ENCODE measurements around the gene TRAF1. TPM values are rescaled to one million over a fixed set of nuclear protein-coding genes. Genes with fewer than 3 reads are reported as not detected.

Gene TRAF1
- total and polyA plus RNA-seq, 4 donors = 0.38 to 2.6 (median 0.71) TPM

GRCh38 chr9:120919843-120920805 is 6.5 kb downstream of the TRAF1 start:
- no peak for DNase-seq (ENCODE audit: low spot score)
- no peaks in the 10 kb centered on the region for H3K9me3 ChIP-seq (ENCODE audit: control insufficient read depth in 4 of 4, low read length in 3 of 4)
- H3K27me3 ChIP-seq (ENCODE audit: control insufficient read depth in 4 of 4, insufficient read depth in 4 of 4, low read length in 3 of 4) = no peaks in the 10 kb centered on the region
- 77% methylated on average over 6 of the region's 6 CpGs for WGBS
- no peak overlapping the region for H3K9ac ChIP-seq (ENCODE audit: low read depth in 1 of 2, low read length in 2 of 2)
- H3K27ac ChIP-seq (ENCODE audit: low read depth in 1 of 2, low read length in 2 of 2) = peak overlapping the region; percentile 9 to 36
- TF ChIP-seq ZBTB33 (IDR thresholded peaks at IDR 0.05) = no peak
- TF ChIP-seq YY1 (IDR thresholded peaks at IDR 0.05) = peak; percentile 77
- TF ChIP-seq TAF1 (conservative IDR thresholded peaks at IDR 0.05) = no peak
- peak; percentile 35 for TF ChIP-seq FOXA1 (IDR thresholded peaks at IDR 0.05)
- no peak for TF ChIP-seq FOXA2 (IDR thresholded peaks at IDR 0.05)
- peak; percentile 67 for TF ChIP-seq SP1 (IDR thresholded peaks at IDR 0.05)
- peak; percentile 90 for TF ChIP-seq ATF3 (IDR thresholded peaks at IDR 0.05)
- TF ChIP-seq RXRA (IDR thresholded peaks at IDR 0.05) = peak; percentile 95 to 97
- peak; percentile 45 to 54 for TF ChIP-seq HNF4A (conservative IDR thresholded peaks at IDR 0.05)
- TF ChIP-seq, protein P1, sequence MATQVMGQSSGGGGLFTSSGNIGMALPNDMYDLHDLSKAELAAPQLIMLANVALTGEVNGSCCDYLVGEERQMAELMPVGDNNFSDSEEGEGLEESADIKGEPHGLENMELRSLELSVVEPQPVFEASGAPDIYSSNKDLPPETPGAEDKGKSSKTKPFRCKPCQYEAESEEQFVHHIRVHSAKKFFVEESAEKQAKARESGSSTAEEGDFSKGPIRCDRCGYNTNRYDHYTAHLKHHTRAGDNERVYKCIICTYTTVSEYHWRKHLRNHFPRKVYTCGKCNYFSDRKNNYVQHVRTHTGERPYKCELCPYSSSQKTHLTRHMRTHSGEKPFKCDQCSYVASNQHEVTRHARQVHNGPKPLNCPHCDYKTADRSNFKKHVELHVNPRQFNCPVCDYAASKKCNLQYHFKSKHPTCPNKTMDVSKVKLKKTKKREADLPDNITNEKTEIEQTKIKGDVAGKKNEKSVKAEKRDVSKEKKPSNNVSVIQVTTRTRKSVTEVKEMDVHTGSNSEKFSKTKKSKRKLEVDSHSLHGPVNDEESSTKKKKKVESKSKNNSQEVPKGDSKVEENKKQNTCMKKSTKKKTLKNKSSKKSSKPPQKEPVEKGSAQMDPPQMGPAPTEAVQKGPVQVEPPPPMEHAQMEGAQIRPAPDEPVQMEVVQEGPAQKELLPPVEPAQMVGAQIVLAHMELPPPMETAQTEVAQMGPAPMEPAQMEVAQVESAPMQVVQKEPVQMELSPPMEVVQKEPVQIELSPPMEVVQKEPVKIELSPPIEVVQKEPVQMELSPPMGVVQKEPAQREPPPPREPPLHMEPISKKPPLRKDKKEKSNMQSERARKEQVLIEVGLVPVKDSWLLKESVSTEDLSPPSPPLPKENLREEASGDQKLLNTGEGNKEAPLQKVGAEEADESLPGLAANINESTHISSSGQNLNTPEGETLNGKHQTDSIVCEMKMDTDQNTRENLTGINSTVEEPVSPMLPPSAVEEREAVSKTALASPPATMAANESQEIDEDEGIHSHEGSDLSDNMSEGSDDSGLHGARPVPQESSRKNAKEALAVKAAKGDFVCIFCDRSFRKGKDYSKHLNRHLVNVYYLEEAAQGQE (IDR thresholded peaks at IDR 0.05) = peak; percentile 14
- TF ChIP-seq GABPA (IDR thresholded peaks at IDR 0.05 in 1 of 2, conservative IDR thresholded peaks at IDR 0.05 in 1 of 2) = no peak
- no peak overlapping the region for H3K4me3 ChIP-seq (ENCODE audit: low read depth in 1 of 3, low read length in 3 of 3)
- peaks cover 0 to 10% (median 0%) of the 10 kb centered on the region in 4 donors for H3K4me1 ChIP-seq (ENCODE audit: control insufficient read depth in 4 of 4, insufficient read depth in 4 of 4, low read length in 3 of 4)
- H3K36me3 ChIP-seq (ENCODE audit: control insufficient read depth in 4 of 4, insufficient read depth in 3 of 4, low read depth in 1 of 4, low read length in 3 of 4) = no peaks in the 10 kb centered on the region

- Histone ChIP-seq H3K4me1 (ENCODE audit: control insufficient read depth in 4 of 4, insufficient read depth in 4 of 4, low read length in 3 of 4) (peaks cover 0 to 10% (median 0%) of the 10 kb centered on the region in 4 donors), H3K9ac (ENCODE audit: low read depth in 1 of 2, low read length in 2 of 2) (no peak overlapping the region), H3K27me3 (ENCODE audit: control insufficient read depth in 4 of 4, insufficient read depth in 4 of 4, low read length in 3 of 4) (no peaks in the 10 kb centered on the region), H3K27ac (ENCODE audit: low read depth in 1 of 2, low read length in 2 of 2) (peak overlapping the region; percentile 29 to 33), H3K9me3 (ENCODE audit: control insufficient read depth in 4 of 4, low read length in 3 of 4) (no peaks in the 10 kb centered on the region), H3K36me3 (ENCODE audit: control insufficient read depth in 4 of 4, insufficient read depth in 3 of 4, low read depth in 1 of 4, low read length in 3 of 4) (no peaks in the 10 kb centered on the region), H3K4me3 (ENCODE audit: low read depth in 1 of 3, low read length in 3 of 3) (no peak overlapping the region)
- 84% methylated on average over 20 of the region's 20 CpGs for WGBS
- TF ChIP-seq HNF4G (IDR thresholded peaks at IDR 0.05) (no peak), RXRA (IDR thresholded peaks at IDR 0.05) (peak; percentile 73 to 74), NR2F2 (IDR thresholded peaks at IDR 0.05) (peak; percentile 73), ATF3 (IDR thresholded peaks at IDR 0.05) (no peak)
- no peak for DNase-seq (ENCODE audit: low spot score)
Measured at GRCh38 chr9:120918931-120919842, 7.4 kb downstream of the TRAF1 start.

Data from liver (tissue), 9 donors.